Hepatic stellate cell (primary cell): ENCODE results near the gene GPANK1.
"Not testable (repeated sequence)": the region's sequence is repeated elsewhere in the genome, so short reads cannot be mapped to it uniquely, and the experiment has no call there.

ENCODE experiments used
- DNase-seq: peaks from one replicate; pipeline ENCODE4 v3.0.0; 2011; ENCODE audit warnings: low spot score

The GPANK1 gene

GRCh38 chr6:31664790-31665500 lies at the start of gene GPANK1:
GPANK1 (minus strand) TSS chr6:31664997; CDS start chr6:31664478, 519 bp downstream.
- peak; percentile 81 for DNase-seq

- no peak for DNase-seq
Measured at GRCh38 chr6:31713991-31714684, 49.3 kb upstream of the GPANK1 start.

GRCh38 chr6:31713465-31713864 lies 48.7 kb upstream of the GPANK1 start:
- DNase-seq, result no peak

GRCh38 chr6:31712296-31712695 lies 47.5 kb upstream of the GPANK1 start:
- DNase-seq, result no peak

- no peak for DNase-seq
Measured at GRCh38 chr6:31711233-31711632, 46.4 kb upstream of the GPANK1 start.

GRCh38 chr6:31710523-31711219 lies 45.9 kb upstream of the GPANK1 start:
- no peak for DNase-seq

- not testable (repeated sequence) for DNase-seq
Measured at GRCh38 chr6:31709157-31709556, 44.4 kb upstream of the GPANK1 start.

- no peak for DNase-seq
Measured at GRCh38 chr6:31708224-31708623, 43.4 kb upstream of the GPANK1 start.

- DNase-seq, result no peak
Measured at GRCh38 chr6:31707701-31708100, 42.9 kb upstream of the GPANK1 start.

- no peak for DNase-seq
Measured at GRCh38 chr6:31706599-31706998, 41.8 kb upstream of the GPANK1 start, which contains the start of gene LY6G6F. LY6G6F (plus strand) TSS chr6:31706866; CDS start chr6:31706907, 41 bp downstream.

GRCh38 chr6:31705931-31706330 lies 41.1 kb upstream of the GPANK1 start:
- DNase-seq, result no peak

- peak; percentile 99 for DNase-seq
Measured at GRCh38 chr6:31702819-31703716, 38.3 kb upstream of the GPANK1 start, which contains the start of gene ABHD16A. ABHD16A (minus strand) TSS chr6:31703324; CDS start chr6:31703281, 43 bp downstream.

- DNase-seq, result no peak
Measured at GRCh38 chr6:31702405-31702818, 37.6 kb upstream of the GPANK1 start.

GRCh38 chr6:31701666-31702404 lies 37.0 kb upstream of the GPANK1 start:
- DNase-seq, result peak; percentile 70

- DNase-seq, result no peak
Measured at GRCh38 chr6:31700740-31701401, 36.1 kb upstream of the GPANK1 start.

GRCh38 chr6:31697555-31697954 lies 32.8 kb upstream of the GPANK1 start:
- no peak for DNase-seq

- DNase-seq, result no peak
Measured at GRCh38 chr6:31693535-31693934, 28.7 kb upstream of the GPANK1 start.

GRCh38 chr6:31692886-31693285 lies 28.1 kb upstream of the GPANK1 start:
- no peak for DNase-seq

GRCh38 chr6:31692353-31692752 lies 27.6 kb upstream of the GPANK1 start:
- DNase-seq, result no peak

GRCh38 chr6:31691564-31692108 lies 26.8 kb upstream of the GPANK1 start:
- DNase-seq, result no peak
